Stimulated activated CD4-positive, alpha-beta T cell treated with anti-CD3 and anti-CD28 coated beads, Interleukin-4, amount 100 ng/mL, for 4 hours (primary cell): ENCODE results near the gene LINC00237.

ENCODE experiments used
- DNase-seq, 2 experiments: peaks; one replicate each; pipeline ENCODE4 v3.0.0-alpha.2; 2020

The LINC00237 gene

GRCh38 chr20:21096321-21097043, 9.7 kb downstream of the LINC00237 start:
- DNase-seq, result no peak

GRCh38 chr20:21092806-21093205, 13.4 kb downstream of the LINC00237 start:
- no peak for DNase-seq

GRCh38 chr20:21090721-21091120, 15.4 kb downstream of the LINC00237 start:
- no peak for DNase-seq

- no peak for DNase-seq
These were observed 16.0 kb downstream of the LINC00237 start for GRCh38 chr20:21090111-21090618.

GRCh38 chr20:21089391-21089790, 16.8 kb downstream of the LINC00237 start:
- DNase-seq, result no peak

GRCh38 chr20:21087862-21088540, 18.2 kb downstream of the LINC00237 start:
- no peak for DNase-seq

- DNase-seq, result no peak
These were observed 22.3 kb downstream of the LINC00237 start for GRCh38 chr20:21083825-21084325.

GRCh38 chr20:21082584-21082983, 23.6 kb downstream of the LINC00237 start:
- DNase-seq, result no peak

- DNase-seq, result no peak
These were observed 28.3 kb downstream of the LINC00237 start for GRCh38 chr20:21077809-21078345.

- DNase-seq, result no peak
These were observed 30.1 kb downstream of the LINC00237 start for GRCh38 chr20:21076073-21076472.

- DNase-seq, result no peak
These were observed 30.7 kb downstream of the LINC00237 start for GRCh38 chr20:21075471-21075870.

GRCh38 chr20:21074605-21075336, 31.4 kb downstream of the LINC00237 start:
- DNase-seq, result no peak

- no peak for DNase-seq
These were observed 38.9 kb downstream of the LINC00237 start for GRCh38 chr20:21067255-21067654.

GRCh38 chr20:21064924-21065323, 41.2 kb downstream of the LINC00237 start:
- DNase-seq, result no peak

- no peak for DNase-seq
These were observed 42.9 kb downstream of the LINC00237 start for GRCh38 chr20:21063276-21063675.

- DNase-seq, result no peak
These were observed 53.0 kb downstream of the LINC00237 start for GRCh38 chr20:21053002-21053762.

- no peak for DNase-seq
These were observed 53.5 kb downstream of the LINC00237 start for GRCh38 chr20:21052686-21053001.

- no peak for DNase-seq
These were observed 53.9 kb downstream of the LINC00237 start for GRCh38 chr20:21052241-21052640.

GRCh38 chr20:21050710-21051109, 55.4 kb downstream of the LINC00237 start:
- no peak for DNase-seq

GRCh38 chr20:21049305-21049828, 56.8 kb downstream of the LINC00237 start:
- no peak for DNase-seq

GRCh38 chr20:21048841-21049273, 57.3 kb downstream of the LINC00237 start:
- peak; percentile 8 to 51 for DNase-seq

GRCh38 chr20:21047981-21048380, 58.2 kb downstream of the LINC00237 start:
- DNase-seq, result no peak
